Epithelial cell of prostate (primary cell): ENCODE results near the gene NEURL1.
"Not testable (repeated sequence)": the region's sequence is repeated elsewhere in the genome, so short reads cannot be mapped to it uniquely, and the experiment has no call there.

ENCODE experiments used
- DNase-seq: peaks from one replicate; pipeline ENCODE4 v3.0.0-alpha.2; 2011; ENCODE audit warnings: low read depth, low spot score
- H3K27ac ChIP-seq: fragments of 450-650 bp; 2 replicates; pipeline ENCODE4 v1.5.1; 2017; ENCODE audit warnings: mild to moderate bottlenecking

NEURL1 gene

DNA sequence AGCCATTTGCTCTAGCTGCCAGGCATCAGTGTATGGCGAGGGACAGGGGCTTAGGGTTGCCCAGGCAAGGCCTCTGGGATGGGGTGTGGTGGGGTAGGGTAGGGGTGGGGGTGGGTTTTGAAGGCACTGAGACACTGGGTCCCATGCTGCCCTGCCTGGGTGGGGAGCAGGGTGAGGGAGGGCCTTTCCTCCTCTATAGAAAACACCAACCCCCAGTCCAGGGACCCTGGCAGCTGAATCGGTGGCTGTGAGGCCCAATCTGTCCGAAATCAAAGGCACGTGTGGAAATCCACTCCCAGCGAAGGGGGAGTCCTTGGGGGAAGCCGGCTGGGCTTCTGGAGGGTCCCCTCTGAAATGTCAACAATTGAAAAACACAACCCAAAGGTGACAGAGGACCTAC is 106.4 kb downstream of the NEURL1 start:
- no peak overlapping the region for H3K27ac ChIP-seq
- no peak for DNase-seq

DNA sequence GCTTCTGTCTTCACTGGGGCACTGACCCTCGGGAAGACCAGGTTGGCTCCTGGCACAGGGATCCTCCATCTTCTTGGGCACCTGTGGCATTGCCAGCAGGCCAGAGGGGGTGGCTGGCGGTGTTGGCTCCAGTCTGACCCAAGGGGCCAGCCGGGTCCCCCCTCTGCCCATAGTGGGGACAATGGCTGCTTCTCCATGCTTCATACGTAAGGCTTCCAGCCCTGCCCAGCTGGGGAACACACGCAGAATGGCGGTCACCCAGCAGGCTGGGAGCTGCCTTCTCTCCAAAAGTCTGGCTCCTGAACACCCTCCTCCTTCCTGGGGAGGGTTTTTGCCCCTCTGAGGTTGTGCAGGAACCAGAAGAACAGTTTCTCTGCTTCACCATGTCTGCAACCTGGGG is 106.8 kb downstream of the NEURL1 start:
- no peak for DNase-seq
- H3K27ac ChIP-seq = no peak overlapping the region

- no peak for DNase-seq
- H3K27ac ChIP-seq = no peak overlapping the region
These were observed 107.6 kb downstream of the NEURL1 start for GRCh38 chr10:103600956-103601569.

GRCh38 chr10:103602028-103602851 is 108.7 kb downstream of the NEURL1 start:
- no peak for DNase-seq
- no peak overlapping the region for H3K27ac ChIP-seq

DNA sequence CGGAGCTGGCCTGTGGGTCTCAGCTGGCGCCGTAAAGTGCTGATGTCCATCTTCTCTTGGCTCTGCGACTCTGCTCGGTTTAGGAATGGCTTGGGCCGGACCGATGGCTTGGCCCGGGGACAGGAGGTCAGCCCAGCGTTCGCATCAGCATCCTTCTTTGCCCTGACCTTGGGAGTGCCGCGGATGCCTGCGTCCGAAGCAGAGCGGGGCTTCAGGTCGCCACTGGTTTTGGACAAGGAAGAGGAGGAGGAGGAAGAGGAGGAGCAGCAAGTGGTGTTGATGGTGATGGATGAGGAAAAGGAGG is 109.3 kb downstream of the NEURL1 start:
- DNase-seq = no peak
- no peak overlapping the region for H3K27ac ChIP-seq

DNA sequence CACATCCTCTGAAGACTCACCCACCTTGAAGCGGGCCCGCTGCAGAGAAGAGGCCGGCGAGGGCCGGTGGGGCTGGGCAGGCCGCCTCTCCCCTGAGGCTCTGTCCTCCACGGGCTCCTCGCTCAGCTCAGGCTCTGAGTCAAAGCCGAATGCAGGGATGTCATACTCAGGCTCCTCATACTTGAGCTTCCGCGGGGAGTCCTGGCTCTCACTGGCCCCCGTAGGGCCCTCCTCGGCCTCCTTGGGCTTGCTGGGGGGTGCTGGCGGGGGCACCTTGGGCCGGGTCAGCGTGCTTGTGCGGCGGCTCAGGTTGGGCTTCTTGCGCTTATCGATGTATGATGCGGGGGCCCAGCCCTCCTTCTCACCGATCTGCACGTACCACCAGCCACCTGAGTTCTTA is 109.9 kb downstream of the NEURL1 start:
- DNase-seq = no peak
- no peak overlapping the region for H3K27ac ChIP-seq

DNA sequence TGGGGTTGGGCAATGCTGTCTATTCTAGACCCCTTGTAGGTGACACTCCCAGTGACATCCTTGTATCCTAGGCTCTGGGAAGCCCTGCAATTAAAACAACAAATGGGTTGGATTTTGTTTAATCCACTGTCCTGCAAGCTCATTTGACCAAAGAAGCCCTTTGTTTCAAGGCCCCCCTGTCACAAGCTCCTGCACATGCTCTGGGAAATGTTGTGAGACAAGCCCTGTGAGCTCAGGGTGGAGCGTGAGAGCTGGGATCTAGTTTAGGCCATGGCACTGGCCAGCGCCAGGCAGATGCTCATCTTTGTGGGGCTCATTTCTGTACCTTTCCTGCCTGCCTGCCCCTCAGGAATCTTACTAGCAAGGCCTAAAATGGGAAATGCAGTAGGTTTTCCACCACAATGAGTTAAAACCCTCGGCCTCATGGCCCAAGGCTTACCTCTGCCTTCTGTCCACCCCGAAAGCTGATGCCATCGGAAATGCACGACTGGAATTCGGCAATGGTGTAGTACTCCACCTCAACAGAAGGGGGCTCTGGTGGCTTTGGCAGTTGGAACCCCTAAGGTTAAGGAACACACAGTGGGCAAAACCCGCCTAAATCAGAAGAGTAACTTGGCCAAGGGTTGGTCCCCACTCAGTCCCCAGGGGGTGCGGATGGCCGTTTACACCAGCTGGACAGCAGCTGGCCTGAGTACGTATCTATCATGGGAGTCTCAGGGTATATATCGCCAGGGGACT is 112.0 kb downstream of the NEURL1 start:
- H3K27ac ChIP-seq = no peak overlapping the region
- no peak for DNase-seq

- not testable (repeated sequence) for H3K27ac ChIP-seq, DNase-seq
These were observed 112.6 kb downstream of the NEURL1 start for GRCh38 chr10:103606097-103606438.

- not testable (repeated sequence) for DNase-seq
These were observed 113.5 kb downstream of the NEURL1 start for GRCh38 chr10:103607051-103607450.

DNA sequence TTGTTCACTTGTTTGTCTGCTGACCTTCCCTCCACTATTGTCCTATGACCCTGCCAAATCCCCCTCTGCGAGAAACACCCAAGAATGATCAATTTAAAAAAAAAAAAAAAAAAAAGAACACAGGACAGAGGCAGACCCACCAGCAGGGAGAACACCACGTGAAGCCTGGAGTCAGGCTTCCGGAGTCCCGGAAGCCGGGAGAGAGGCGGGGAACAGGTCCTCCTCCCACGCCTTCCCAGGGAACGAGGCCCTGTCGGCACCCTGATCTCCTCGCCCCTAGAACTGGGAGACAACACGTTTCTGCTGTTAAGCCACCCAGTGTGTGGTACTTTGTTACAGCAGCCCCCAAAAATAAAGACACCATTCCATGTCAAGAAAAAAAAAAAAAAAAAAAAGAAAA is 114.6 kb downstream of the NEURL1 start:
- DNase-seq, H3K27ac ChIP-seq: not testable (repeated sequence)

More at GRCh38 chr10:103607051-103607450, 113.5 kb downstream of the NEURL1 start:
- H3K27ac ChIP-seq = not testable (repeated sequence)

DNA sequence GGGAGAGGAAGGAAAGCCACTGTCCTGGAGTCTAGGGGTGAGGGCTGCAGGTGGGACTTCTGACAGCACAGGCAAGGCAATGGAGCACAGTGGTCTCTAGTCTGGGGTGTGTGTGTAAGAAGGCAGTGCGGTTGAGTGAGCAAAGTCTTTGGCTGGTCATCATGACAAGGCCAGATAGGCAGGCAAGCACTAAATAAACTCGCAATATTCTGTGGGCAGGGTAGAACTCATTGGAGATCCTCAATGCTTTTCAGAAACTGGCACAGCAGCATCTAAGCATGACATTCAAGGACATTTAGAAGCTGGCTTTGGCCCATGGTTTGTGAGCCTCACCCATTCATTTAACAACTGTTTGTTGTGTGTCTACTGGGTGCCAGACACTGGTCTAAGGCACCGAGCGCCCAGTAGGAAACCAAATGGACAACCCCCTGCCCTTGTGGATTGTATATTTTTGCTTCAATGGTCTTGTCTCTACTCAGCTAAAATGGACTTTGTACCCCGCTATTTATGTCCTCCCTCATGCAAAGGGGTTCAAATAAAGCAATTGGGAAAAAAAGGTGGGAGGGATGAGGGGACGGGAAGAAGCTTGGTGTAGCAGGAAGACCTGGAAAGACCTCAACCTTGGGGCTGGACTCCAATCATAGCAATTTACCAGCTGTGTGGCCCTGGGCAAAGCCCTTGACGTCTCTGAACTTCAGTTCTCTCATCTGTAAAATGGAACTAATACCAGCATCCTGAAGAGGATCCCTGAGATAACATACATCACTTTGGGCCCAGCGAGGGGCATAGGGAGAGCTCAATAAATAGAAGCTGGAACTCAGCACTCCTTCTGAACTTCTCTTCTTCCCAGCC is 116.0 kb downstream of the NEURL1 start:
- no peak overlapping the region for H3K27ac ChIP-seq
- DNase-seq = no peak

GRCh38 chr10:103610083-103610472 is 116.6 kb downstream of the NEURL1 start:
- H3K27ac ChIP-seq = no peak overlapping the region
- DNase-seq = no peak

DNA sequence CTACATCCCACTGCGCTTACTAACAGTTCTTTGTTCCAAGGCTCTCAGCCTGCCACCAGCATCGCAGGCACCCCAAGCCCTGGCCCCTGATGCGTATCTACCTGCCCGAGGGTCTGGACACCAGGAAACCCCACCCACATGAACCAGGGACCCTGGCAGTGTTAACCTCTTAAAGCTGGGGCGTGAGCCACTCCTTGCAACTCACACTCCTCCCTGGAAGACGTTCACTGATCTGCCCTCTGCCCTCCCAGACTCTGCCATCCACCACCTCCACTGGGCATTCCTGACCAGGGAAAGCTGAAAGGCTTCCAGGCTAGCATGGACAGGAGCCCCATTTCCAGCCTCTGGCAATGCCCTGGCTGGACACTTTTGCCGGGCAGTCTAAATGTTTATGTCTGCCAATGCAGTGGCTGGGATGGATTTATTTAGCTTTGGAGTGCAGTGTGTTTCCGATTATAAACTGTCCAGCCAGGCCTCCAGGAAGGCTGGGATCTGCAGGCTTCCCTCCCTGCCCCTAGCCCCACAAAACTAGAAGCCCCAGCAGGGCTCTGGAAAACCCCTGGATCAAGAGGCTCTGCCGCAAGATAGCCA is 117.5 kb downstream of the NEURL1 start:
- no peak for DNase-seq
- H3K27ac ChIP-seq = no peak overlapping the region

GRCh38 chr10:103612462-103613365 is 119.2 kb downstream of the NEURL1 start:
- DNase-seq = no peak
- H3K27ac ChIP-seq = no peak overlapping the region

DNA sequence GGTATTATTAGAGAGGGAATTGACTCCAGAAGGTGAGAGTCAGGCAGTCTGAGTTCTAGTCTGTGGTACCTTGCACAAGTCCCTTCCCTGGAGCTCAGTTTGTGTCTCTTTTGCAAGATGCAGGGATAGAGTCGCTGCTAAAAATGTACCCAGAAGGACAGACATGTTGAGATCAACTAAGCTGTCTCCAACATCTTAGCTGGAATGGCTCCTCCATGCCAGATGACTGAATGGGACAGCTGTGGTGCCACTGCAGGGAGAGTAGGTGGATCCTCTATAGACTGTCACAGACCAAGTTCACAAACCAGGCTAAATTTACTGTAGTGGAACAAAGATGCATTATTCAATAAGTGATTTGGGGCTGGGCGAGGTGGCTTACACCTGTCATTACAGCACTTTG is 120.1 kb downstream of the NEURL1 start:
- no peak for DNase-seq
- H3K27ac ChIP-seq = no peak overlapping the region

DNA sequence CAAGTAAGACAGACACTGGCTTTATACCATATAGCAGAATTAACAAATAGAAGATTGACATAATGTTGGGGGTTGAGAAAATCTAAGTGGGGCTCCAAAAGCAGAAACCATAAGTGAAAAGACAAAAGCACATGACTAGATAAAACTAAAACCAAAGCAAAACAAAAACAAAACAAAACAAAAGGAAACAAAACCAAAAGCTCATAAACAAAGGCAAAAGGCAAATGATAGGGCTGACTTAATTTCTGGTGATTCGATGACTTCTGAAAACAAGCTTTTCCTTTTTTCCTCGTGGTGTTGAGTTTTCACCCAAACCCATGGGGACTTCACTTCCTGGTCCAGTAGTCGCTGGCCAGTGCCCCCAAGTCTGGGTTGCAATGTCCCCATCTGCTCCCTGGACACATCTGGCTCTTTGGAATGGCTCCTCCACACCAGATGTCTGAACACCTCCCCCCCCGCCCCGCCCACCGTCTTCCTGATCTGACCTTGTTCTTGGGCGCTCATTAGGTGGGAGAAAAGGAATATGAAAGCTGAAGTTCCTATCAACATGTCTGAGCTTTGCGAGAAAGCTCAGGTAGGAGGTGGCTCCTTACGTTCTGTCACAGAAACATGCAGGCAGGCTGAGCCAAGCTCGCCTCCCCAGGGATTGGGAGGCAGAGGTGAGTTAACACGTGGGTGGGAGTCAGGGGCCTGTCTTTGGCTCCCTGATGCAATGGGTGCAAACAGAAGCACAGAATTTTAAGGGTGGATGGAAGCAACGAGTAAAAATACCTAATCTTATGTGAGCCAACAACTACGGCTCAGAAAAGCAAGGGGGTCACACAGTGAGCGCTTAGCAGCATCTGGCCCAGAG is 121.0 kb downstream of the NEURL1 start:
- DNase-seq = no peak
- no peak overlapping the region for H3K27ac ChIP-seq

GRCh38 chr10:103616705-103617601 is 123.4 kb downstream of the NEURL1 start:
- DNase-seq = no peak
- H3K27ac ChIP-seq = no peak overlapping the region
